Smooth muscle cell (in vitro differentiated cells): Measurements from ENCODE around the gene ABHD12B. TPM values are rescaled to one million over a fixed set of nuclear protein-coding genes. Genes with fewer than 3 reads are reported as not detected.

Experiments
- DNase-seq: peaks from one replicate; lab custom pipeline; 2025; ENCODE audit not compliant: unreplicated experiment; lab: John Stamatoyannopoulos, UW
- H2AFZ ChIP-seq: fragments of 200-600 bp; sonication (generic); 2 replicates; pipeline ENCODE4 v1.6.0; 2016; ENCODE audit warnings: antibody characterized with exemption, low read depth, mild to moderate bottlenecking
- H3F3A ChIP-seq: fragments of 200-600 bp; sonication (generic); 2 replicates; pipeline ENCODE4 v1.6.0; 2017; ENCODE audit warnings: antibody characterized with exemption, low read depth
- H3K27ac ChIP-seq: fragments of 200-600 bp; sonication (generic); 2 replicates; pipeline ENCODE4 v1.5.1; 2016; ENCODE audit warnings: low read depth, mild to moderate bottlenecking
- H3K27me3 ChIP-seq: fragments of 200-600 bp; sonication (generic); 2 replicates; pipeline ENCODE4 v1.6.1; 2016; ENCODE audit warnings: low read depth, mild to moderate bottlenecking
- H3K36me3 ChIP-seq: fragments of 200-600 bp; sonication (generic); 2 replicates; pipeline ENCODE4 v1.5.1; 2016; ENCODE audit warnings: low read depth
- H3K4me1 ChIP-seq: fragments of 200-600 bp; sonication (generic); 2 replicates; pipeline ENCODE4 v1.5.1; 2016; ENCODE audit warnings: low read depth
- H3K4me2 ChIP-seq: fragments of 200-600 bp; sonication (generic); 2 replicates; pipeline ENCODE4 v1.6.0; 2016; ENCODE audit warnings: mild to moderate bottlenecking
- H3K4me3 ChIP-seq: fragments of 200-600 bp; sonication (generic); 2 replicates; pipeline ENCODE4 v1.5.1; 2016; ENCODE audit warnings: mild to moderate bottlenecking
- H3K79me2 ChIP-seq: fragments of 200-600 bp; sonication (generic); 2 replicates; pipeline ENCODE4 v1.6.0; 2016; ENCODE audit warnings: low read depth, mild to moderate bottlenecking
- H3K9ac ChIP-seq: fragments of 200-600 bp; sonication (generic); 2 replicates; pipeline ENCODE4 v1.6.0; 2016; ENCODE audit warnings: low read depth
- H3K9me3 ChIP-seq: fragments of 200-600 bp; sonication (generic); replicated peaks from 2 replicates; pipeline ENCODE4 v1.5.1; 2016; ENCODE audit warnings: low read depth
- H4K20me1 ChIP-seq: fragments of 200-600 bp; sonication (generic); 2 replicates; pipeline ENCODE4 v1.6.0; 2016; ENCODE audit warnings: low read depth
- WGBS: methylation state at CpG from one replicate; pipeline ENCODE4 v1.1.7; 2016; ENCODE audit warnings: low lambda C conversion rate; 5-methylcytosine and 5-hydroxymethylcytosine counted together
- polyA plus RNA-seq: library from polyadenylated mRNA; unstranded; fragments of >200 nt; fragmentation: Nextera tagmentation; extraction: Ambion mirVana; gene quantifications from 2 replicates; pipeline ENCODE4 v1.2.1, GENCODE V29; 2016
- total RNA-seq: library from RNA; depleted of rRNA; stranded (reverse); fragments of >200 nt; gene quantifications from 2 replicates; pipeline ENCODE4 v1.2.3, GENCODE V29; 2014
- TF ChIP-seq, protein P1 (sequence below): fragments of 200-600 bp; sonication (generic); IDR thresholded peaks from 2 replicates; pipeline ENCODE4 v1.5.1; 2017; ENCODE audit warnings: borderline replicate concordance, mild to moderate bottlenecking, antibody characterized with exemption; ENCODE audit not compliant: insufficient read depth, poor library complexity, severe bottlenecking

ABHD12B gene
- total and polyA plus RNA-seq, 2 experiments from 2014 or later, result not detected

DNA sequence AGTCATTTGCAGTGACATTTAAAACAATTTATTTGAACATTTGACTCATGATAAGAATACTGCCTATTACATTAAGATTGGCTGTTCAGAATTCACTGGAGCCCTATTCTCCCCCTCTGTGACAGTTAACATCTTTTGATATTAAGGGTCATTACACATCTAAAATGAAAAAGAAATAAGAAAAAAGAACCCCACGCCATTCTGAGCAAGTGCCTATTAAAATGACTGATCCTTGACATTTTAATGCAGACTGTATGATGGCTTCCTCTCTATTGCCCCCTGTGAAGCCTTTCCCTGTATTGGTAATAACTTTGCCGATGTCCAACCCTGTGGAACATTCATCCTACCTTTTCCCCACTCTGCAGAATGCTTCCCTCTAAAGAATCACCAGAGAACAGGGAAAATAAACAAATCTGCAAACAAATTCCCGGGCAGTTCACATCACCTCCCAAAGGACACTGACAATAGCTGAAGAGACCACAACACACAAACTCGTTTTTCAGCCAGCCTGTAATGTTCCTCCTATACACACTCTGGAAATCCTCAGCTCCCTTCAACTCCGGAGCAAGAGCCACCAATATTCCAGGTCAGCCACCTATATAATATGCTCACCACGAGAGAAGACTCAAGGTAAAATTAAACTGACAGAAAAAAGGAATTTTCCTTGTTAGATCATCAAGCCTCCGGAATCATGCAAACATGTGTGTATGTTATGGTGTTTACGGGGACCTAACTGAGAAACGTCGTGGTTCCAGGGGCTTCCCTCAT, 42.9 kb upstream of the ABHD12B start:
- H3K4me3 ChIP-seq, result peak overlapping the region; percentile 90
- H4K20me1 ChIP-seq, result peaks cover 62% of the 10 kb centered on the region
- 62% methylated on average over 10 of the region's 10 CpGs for WGBS

GRCh38 chr14:50829489-50830043, 42.3 kb upstream of the ABHD12B start:
- Histone ChIP-seq H3K27me3 (no peaks in the 10 kb centered on the region), H3K9me3 (no peaks in the 10 kb centered on the region), H3K36me3 (no peaks in the 10 kb centered on the region), H3K4me3 (peak overlapping the region; percentile 90), H4K20me1 (peaks cover 56% of the 10 kb centered on the region), H3K4me1 (peaks cover 22% of the 10 kb centered on the region), H3K4me2 (peak overlapping the region; percentile 89), H3K79me2 (peaks cover 45% of the 10 kb centered on the region), H3F3A (peaks cover 8% of the 10 kb centered on the region), H3K9ac (peak overlapping the region; percentile 35), H2AFZ (peak overlapping the region; percentile 84), H3K27ac (no peak overlapping the region)
- WGBS, result 17% methylated on average over 14 of the region's 14 CpGs
- TF ChIP-seq, protein P1, sequence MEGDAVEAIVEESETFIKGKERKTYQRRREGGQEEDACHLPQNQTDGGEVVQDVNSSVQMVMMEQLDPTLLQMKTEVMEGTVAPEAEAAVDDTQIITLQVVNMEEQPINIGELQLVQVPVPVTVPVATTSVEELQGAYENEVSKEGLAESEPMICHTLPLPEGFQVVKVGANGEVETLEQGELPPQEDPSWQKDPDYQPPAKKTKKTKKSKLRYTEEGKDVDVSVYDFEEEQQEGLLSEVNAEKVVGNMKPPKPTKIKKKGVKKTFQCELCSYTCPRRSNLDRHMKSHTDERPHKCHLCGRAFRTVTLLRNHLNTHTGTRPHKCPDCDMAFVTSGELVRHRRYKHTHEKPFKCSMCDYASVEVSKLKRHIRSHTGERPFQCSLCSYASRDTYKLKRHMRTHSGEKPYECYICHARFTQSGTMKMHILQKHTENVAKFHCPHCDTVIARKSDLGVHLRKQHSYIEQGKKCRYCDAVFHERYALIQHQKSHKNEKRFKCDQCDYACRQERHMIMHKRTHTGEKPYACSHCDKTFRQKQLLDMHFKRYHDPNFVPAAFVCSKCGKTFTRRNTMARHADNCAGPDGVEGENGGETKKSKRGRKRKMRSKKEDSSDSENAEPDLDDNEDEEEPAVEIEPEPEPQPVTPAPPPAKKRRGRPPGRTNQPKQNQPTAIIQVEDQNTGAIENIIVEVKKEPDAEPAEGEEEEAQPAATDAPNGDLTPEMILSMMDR, result no peak
- DNase-seq, result no peak

More for the DNA sequence above, 42.9 kb upstream of the ABHD12B start:
- H3K79me2 ChIP-seq, result peaks cover 51% of the 10 kb centered on the region
- H3K9me3 ChIP-seq, result no peaks in the 10 kb centered on the region
- no peak overlapping the region for H2AFZ ChIP-seq
- DNase-seq, result no peak
- no peaks in the 10 kb centered on the region for H3K36me3 ChIP-seq
- H3K27me3 ChIP-seq, result no peaks in the 10 kb centered on the region
- H3K9ac ChIP-seq, result no peak overlapping the region
- H3K27ac ChIP-seq, result no peak overlapping the region
- H3K4me1 ChIP-seq, result peaks cover 25% of the 10 kb centered on the region
- TF ChIP-seq, protein P1, result no peak
- peak overlapping the region; percentile 89 for H3K4me2 ChIP-seq
- peaks cover 8% of the 10 kb centered on the region for H3F3A ChIP-seq

- peaks cover 22% of the 10 kb centered on the region for H3K4me1 ChIP-seq
- DNase-seq, result peak; percentile 50
Measured at GRCh38 chr14:50830044-50830931, 41.6 kb upstream of the ABHD12B start.

More at GRCh38 chr14:50830044-50830931, 41.6 kb upstream of the ABHD12B start:
- Histone ChIP-seq H3K9me3 (no peaks in the 10 kb centered on the region), H3K4me2 (peak overlapping the region; percentile 89), H3K4me3 (peak overlapping the region; percentile 90), H3K79me2 (peaks cover 40% of the 10 kb centered on the region), H3K27me3 (no peaks in the 10 kb centered on the region), H3K36me3 (no peaks in the 10 kb centered on the region), H3K9ac (peak overlapping the region; percentile 69), H3K27ac (no peak overlapping the region), H2AFZ (peak overlapping the region; percentile 91), H4K20me1 (peaks cover 50% of the 10 kb centered on the region), H3F3A (peaks cover 8% of the 10 kb centered on the region)
- TF ChIP-seq, protein P1, result no peak
- WGBS, result 1% methylated on average over 46 of the region's 93 CpGs
